Measurements from ENCODE around the gene RAI1.

The RAI1 gene

GRCh38 chr17:17846003-17846402, 164.7 kb downstream of the RAI1 start:
- no peak for DNase-seq (ENCODE audit: low read depth)

GRCh38 chr17:17846645-17847044, 165.4 kb downstream of the RAI1 start:
- DNase-seq (ENCODE audit: low read depth) = no peak

- DNase-seq (ENCODE audit: low read depth) = no peak
Measured at GRCh38 chr17:17847118-17847689, 165.9 kb downstream of the RAI1 start.

- no peak for DNase-seq (ENCODE audit: low read depth)
Measured at GRCh38 chr17:17847726-17848125, 166.5 kb downstream of the RAI1 start.

- no peak for DNase-seq (ENCODE audit: low read depth)
Measured at GRCh38 chr17:17848311-17849082, 167.2 kb downstream of the RAI1 start.

- peak; percentile 74 for DNase-seq (ENCODE audit: low read depth)
Measured at GRCh38 chr17:17849147-17849820, 168.0 kb downstream of the RAI1 start.

GRCh38 chr17:17849845-17850373, 168.7 kb downstream of the RAI1 start:
- DNase-seq (ENCODE audit: low read depth) = peak; percentile 45

GRCh38 chr17:17851103-17852002, 170.1 kb downstream of the RAI1 start:
- DNase-seq (ENCODE audit: low read depth) = no peak

- DNase-seq (ENCODE audit: low read depth) = no peak
Measured at GRCh38 chr17:17852930-17853329, 171.7 kb downstream of the RAI1 start.

GRCh38 chr17:17853811-17854447, 172.7 kb downstream of the RAI1 start:
- DNase-seq (ENCODE audit: low read depth) = no peak

- DNase-seq (ENCODE audit: low read depth) = no peak
Measured at GRCh38 chr17:17855976-17856375, 174.7 kb downstream of the RAI1 start.

- no peak for DNase-seq (ENCODE audit: low read depth)
Measured at GRCh38 chr17:17856386-17856785, 175.1 kb downstream of the RAI1 start.

- no peak for DNase-seq (ENCODE audit: low read depth)
Measured at GRCh38 chr17:17857496-17857895, 176.2 kb downstream of the RAI1 start.

GRCh38 chr17:17859909-17860765, 178.9 kb downstream of the RAI1 start:
- no peak for DNase-seq (ENCODE audit: low read depth)

GRCh38 chr17:17860766-17861107, 179.5 kb downstream of the RAI1 start:
- no peak for DNase-seq (ENCODE audit: low read depth)

Measured in stromal cell of bone marrow (primary cell).